HCT116 (cell line): ENCODE results near the gene FAM221B. TPM values are rescaled to one million over a fixed set of nuclear protein-coding genes. Genes with fewer than 3 reads are reported as not detected.
A peak's percentile ranks its signal among the peaks of the same experiment; 100 is the strongest.

ENCODE experiments used
- ATAC-seq: fragments of 200-7000 bp; cut with Tn5 transposase; 2 replicates; pipeline ENCODE4 v1.9.1; 2020; ENCODE audit warnings: mild to moderate bottlenecking, moderate library complexity
- BruUV-seq: library from RNA; stranded (reverse); fragments of 400-500 nt; replicated peaks from 2 replicates; lab custom pipeline; 2021; lab: Mats Ljungman, UMichigan
- CTCF ChIA-PET: fragments of 300-600 bp; sonication (Branson Sonifier 250); formaldehyde crosslinking; loops from one replicate; lab custom pipeline; 2021; ENCODE audit warnings: antibody characterized with exemption; lab: Charles Lee
- POLR2A ChIA-PET: fragments of 300-600, 350-600 bp; sonication (Branson Sonifier 250); formaldehyde crosslinking; loops from one replicate; lab custom pipeline; 2021; ENCODE audit warnings: antibody characterized with exemption; lab: Charles Lee
- RAD21 ChIA-PET, 2 experiments: fragments of 300-600 bp; sonication (Branson Sonifier 250); formaldehyde crosslinking; loops; one replicate each; lab custom pipeline; 2023; ENCODE audit warnings: low total read pairs in 2 of 2; ENCODE audit not compliant: uncharacterized antibody in 2 of 2, unreplicated experiment in 2 of 2, low non-redundant PET in 1 of 2; lab: Charles Lee
- DNase-seq: peaks from one replicate; pipeline ENCODE4 v3.0.0-alpha.2; 2010; ENCODE audit warnings: low read depth, low spot score
- H2AFZ ChIP-seq: fragments of 200-600 bp; shearing (Covaris generic), sonication (generic); 2 replicates; pipeline ENCODE4 v1.6.1; 2017; ENCODE audit warnings: low read depth, mixed run types, mixed read lengths, antibody characterized with exemption, low read length; ENCODE audit not compliant: poor library complexity, severe bottlenecking
- H3K27ac ChIP-seq: 2 replicates; pipeline ENCODE4 v1.5.1; 2012; ENCODE audit warnings: low read depth, low read length
- H3K27me3 ChIP-seq: fragments of 200-600 bp; sonication (generic); 2 replicates; pipeline ENCODE4 v1.6.1; 2016; ENCODE audit warnings: mixed run types, low read length, mixed read lengths; ENCODE audit not compliant: insufficient read depth
- H3K36me3 ChIP-seq, 2 experiments: fragments of 200-500 bp in 1 of 2; fragments of 200-600 bp in 1 of 2; sonication (Bioruptor generic) in 1 of 2; sonication (generic) in 1 of 2; 2 replicates each; pipeline versions ENCODE4 v1.5.1 to v1.6.1; 2014 to 2016; ENCODE audit warnings: low read length in 2 of 2, inconsistent platforms in 1 of 2, mixed read lengths in 1 of 2, mixed run types in 1 of 2; ENCODE audit not compliant: insufficient read depth in 2 of 2, control insufficient read depth in 1 of 2
- H3K4me1 ChIP-seq, 2 experiments: fragments of 200-600 bp in 1 of 2; sonication (generic) in 1 of 2; 2 replicates each; pipeline versions ENCODE4 v1.5.1 to v1.6.1; 2012 to 2017; ENCODE audit warnings: low read length in 2 of 2, inconsistent platforms in 1 of 2, mild to moderate bottlenecking in 1 of 2, mixed read lengths in 1 of 2, mixed run types in 1 of 2, moderate library complexity in 1 of 2; ENCODE audit not compliant: insufficient read depth in 2 of 2, control insufficient read depth in 1 of 2
- H3K4me2 ChIP-seq: fragments of 200-600 bp; sonication (generic); 2 replicates; pipeline ENCODE4 v1.6.1; 2017; ENCODE audit warnings: mixed run types, low read length, mixed read lengths
- H3K4me3 ChIP-seq, 2 experiments: fragments of 200-600 bp in 1 of 2; sonication (generic) in 1 of 2; replicated peaks in 1 of 2; 2 replicates each; pipeline ENCODE4 v1.5.1; 2011 to 2016; ENCODE audit warnings: low read length in 2 of 2, control low read depth in 1 of 2, low read depth in 1 of 2, mild to moderate bottlenecking in 1 of 2, mixed read lengths in 1 of 2, mixed run types in 1 of 2
- H3K79me2 ChIP-seq: fragments of 200-600 bp; sonication (generic); 2 replicates; pipeline ENCODE4 v1.6.1; 2017; ENCODE audit warnings: mild to moderate bottlenecking, mixed run types, low read length, moderate library complexity, mixed read lengths; ENCODE audit not compliant: insufficient read depth
- H3K9ac ChIP-seq: fragments of 200-600 bp; sonication (generic); 2 replicates; pipeline ENCODE4 v1.6.1; 2016; ENCODE audit warnings: low read length, mixed read lengths
- H3K9me2 ChIP-seq: fragments of 200-600 bp; sonication (generic), shearing (Covaris generic); 2 replicates; pipeline ENCODE4 v1.6.1; 2017; ENCODE audit warnings: mixed run types, mild to moderate bottlenecking, moderate library complexity; ENCODE audit not compliant: insufficient read depth
- H3K9me3 ChIP-seq, 2 experiments: fragments of 200-500 bp in 1 of 2; fragments of 200-600 bp in 1 of 2; sonication (Bioruptor generic) in 1 of 2; sonication (generic) in 1 of 2; 2 replicates each; pipeline ENCODE4 v1.6.1; 2014 to 2017; ENCODE audit warnings: low read length in 2 of 2, mixed read lengths in 2 of 2, inconsistent platforms in 1 of 2, low read depth in 1 of 2, mild to moderate bottlenecking in 1 of 2, mixed run types in 1 of 2, moderate library complexity in 1 of 2; ENCODE audit not compliant: control insufficient read depth in 1 of 2, insufficient read depth in 1 of 2
- H4K20me1 ChIP-seq: fragments of 200-600 bp; sonication (generic), shearing (Covaris generic); 2 replicates; pipeline ENCODE4 v1.6.1; 2017; ENCODE audit warnings: mixed run types, mild to moderate bottlenecking, moderate library complexity; ENCODE audit not compliant: insufficient read depth
- POLR2A ChIP-seq: IDR thresholded peaks from 2 replicates; pipeline ENCODE4 v1.7.0; 2011; ENCODE audit warnings: borderline replicate concordance; ENCODE audit not compliant: insufficient read depth, insufficient read length; ENCODE audit errors: extremely low read depth
- TCF7L2 ChIP-seq: IDR thresholded peaks from 2 replicates; pipeline ENCODE4 v1.7.0; 2011; ENCODE audit warnings: borderline replicate concordance, inconsistent platforms; ENCODE audit not compliant: insufficient read depth, insufficient read length; ENCODE audit errors: extremely low read depth
- intact Hi-C: fragments of 100-400 bp; cut with micrococcal nuclease; formaldehyde crosslinking; loops from 2 replicates; pipeline ENCODE4 v1.10.0; 2022
- total RNA-seq: library from RNA; stranded (reverse); gene quantifications from one replicate; pipeline ENCODE4 v1.2.1, GENCODE V29; 2021; ENCODE audit not compliant: unreplicated experiment
- TF ChIP-seq, protein P1 (sequence below), 3 experiments: fragments of 200-600 bp in 1 of 3; sonication (generic) in 1 of 3; IDR thresholded peaks in 2 of 3; conservative IDR thresholded peaks in 1 of 3; 2 replicates each; pipeline ENCODE4 v1.5.1; 2012 to 2017; ENCODE audit warnings: low read depth in 2 of 3, low read length in 2 of 3, antibody characterized with exemption in 1 of 3, borderline replicate concordance in 1 of 3, control low read depth in 1 of 3, mild to moderate bottlenecking in 1 of 3, mixed read lengths in 1 of 3, mixed run types in 1 of 3, moderate library complexity in 1 of 3; ENCODE audit not compliant: insufficient read depth in 1 of 3

FAM221B gene
- total RNA-seq, 1 experiment from 2014 or later, result not detected

DNA sequence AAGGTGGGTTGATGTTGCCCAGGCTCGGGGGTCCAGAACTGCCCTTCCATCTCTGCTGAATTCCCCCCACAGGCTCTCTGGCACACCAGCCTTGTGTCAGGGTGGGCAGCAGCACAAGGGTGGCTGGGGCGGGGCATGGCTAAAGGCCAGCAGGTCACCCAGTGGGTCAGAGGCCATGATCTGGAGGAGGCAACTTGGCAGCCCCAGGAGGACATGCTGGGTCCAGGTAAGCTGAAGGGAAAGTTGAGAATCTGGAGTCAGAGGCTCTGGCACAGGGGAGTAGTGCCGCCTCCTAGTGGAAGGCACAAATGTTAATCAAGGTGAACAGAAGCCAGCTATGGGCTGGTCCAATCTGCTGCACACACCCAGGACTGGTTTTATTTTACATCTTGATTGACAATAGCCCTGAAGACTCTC lies 6.7 kb upstream of the FAM221B start:
- DNase-seq, result no peak
- Histone ChIP-seq H3K9me2 (no peaks in the 10 kb centered on the region), H3K79me2 (no peaks in the 10 kb centered on the region), H3K36me3 (no peaks in the 10 kb centered on the region), H3K27me3 (no peaks in the 10 kb centered on the region), H3K27ac (no peak overlapping the region), H3K9ac (no peak overlapping the region), H4K20me1 (no peaks in the 10 kb centered on the region), H3K4me2 (no peak overlapping the region), H2AFZ (no peak overlapping the region), H3K4me3 (no peak overlapping the region), H3K4me1 (peaks cover 0 to 11% of the 10 kb centered on the region in 2 experiments; a peak in 1 of 4 replicates), H3K9me3 (no peaks in the 10 kb centered on the region)
- POLR2A ChIA-PET, result interaction anchor here (0.9 kb wide), 1 partner anchor 38 kb away, joined by 3 read pairs; no protein-coding TSS in a partner anchor
- no peak for TF ChIP-seq TCF7L2
- TF ChIP-seq, protein P1, sequence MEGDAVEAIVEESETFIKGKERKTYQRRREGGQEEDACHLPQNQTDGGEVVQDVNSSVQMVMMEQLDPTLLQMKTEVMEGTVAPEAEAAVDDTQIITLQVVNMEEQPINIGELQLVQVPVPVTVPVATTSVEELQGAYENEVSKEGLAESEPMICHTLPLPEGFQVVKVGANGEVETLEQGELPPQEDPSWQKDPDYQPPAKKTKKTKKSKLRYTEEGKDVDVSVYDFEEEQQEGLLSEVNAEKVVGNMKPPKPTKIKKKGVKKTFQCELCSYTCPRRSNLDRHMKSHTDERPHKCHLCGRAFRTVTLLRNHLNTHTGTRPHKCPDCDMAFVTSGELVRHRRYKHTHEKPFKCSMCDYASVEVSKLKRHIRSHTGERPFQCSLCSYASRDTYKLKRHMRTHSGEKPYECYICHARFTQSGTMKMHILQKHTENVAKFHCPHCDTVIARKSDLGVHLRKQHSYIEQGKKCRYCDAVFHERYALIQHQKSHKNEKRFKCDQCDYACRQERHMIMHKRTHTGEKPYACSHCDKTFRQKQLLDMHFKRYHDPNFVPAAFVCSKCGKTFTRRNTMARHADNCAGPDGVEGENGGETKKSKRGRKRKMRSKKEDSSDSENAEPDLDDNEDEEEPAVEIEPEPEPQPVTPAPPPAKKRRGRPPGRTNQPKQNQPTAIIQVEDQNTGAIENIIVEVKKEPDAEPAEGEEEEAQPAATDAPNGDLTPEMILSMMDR (IDR thresholded peaks at IDR 0.05 in 2 of 3, conservative IDR thresholded peaks at IDR 0.05 in 1 of 3; ENCODE audit: borderline replicate concordance in 1 of 3, insufficient read depth in 1 of 3, low read depth in 2 of 3, low read length in 2 of 3), result peak; percentile 22 to 54 (median 48); a peak in 5 of 6 replicates
- RAD21 ChIA-PET, result no interaction called here
- peak; percentile 87 for ATAC-seq
- no TSS peak for BruUV-seq
- CTCF ChIA-PET, result interaction anchor here (0.5 to 2.4 kb wide), 9 partner anchors 9 to 79 kb away, joined by 3 to 12 read pairs (median 5); no protein-coding TSS in a partner anchor
- intact Hi-C loops, result loop anchor here (2.0 kb wide), 2 partner anchors 44 to 70 kb away; partner anchors contain the start of gene NPR2

DNA sequence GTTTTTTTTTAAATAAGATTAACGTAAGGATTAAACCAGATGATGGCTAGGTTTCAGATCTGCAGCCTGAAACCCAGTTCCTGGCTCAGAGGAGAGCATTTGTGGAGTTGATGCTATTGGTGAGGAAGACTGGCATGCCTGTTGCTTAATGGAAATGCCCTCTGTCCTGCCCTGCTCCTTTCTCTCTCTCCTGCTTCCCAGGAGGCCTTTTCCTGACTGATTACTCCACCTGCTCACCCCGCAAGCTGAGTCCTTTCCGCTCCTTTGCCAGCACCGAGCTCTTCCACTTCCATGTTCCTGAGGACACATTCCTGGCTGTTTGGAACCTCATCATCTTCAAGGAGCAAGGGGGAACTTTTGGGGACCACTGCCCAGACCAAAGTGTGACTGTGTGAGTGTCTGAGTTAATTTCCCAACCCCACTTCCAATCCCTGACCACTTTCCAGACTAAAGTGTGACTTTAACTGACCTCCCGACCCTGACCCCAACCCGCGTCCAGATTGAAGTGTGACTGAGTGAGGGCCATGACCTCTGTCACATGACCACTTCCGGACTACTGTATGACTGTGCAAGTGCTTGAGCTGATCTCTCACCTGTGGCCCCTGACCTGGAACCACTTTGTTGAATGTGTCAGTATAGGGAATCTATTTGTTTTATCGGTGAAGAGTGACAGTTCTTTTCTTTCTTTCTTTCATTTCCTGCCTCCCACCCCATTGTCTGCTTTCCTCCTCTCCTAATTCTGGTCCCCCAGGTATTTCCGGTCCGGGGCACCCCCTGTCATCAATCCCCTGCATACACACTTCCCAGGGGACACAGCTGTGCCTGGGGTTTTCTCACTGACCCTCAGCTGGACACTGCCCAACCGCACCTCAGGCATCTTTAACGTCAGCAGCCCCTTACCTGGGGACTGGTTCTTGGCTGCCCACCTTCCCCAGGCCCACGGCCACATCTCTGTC lies 6.0 kb upstream of the FAM221B start:
- no TSS peak for BruUV-seq

More for the DNA sequence above, 6.0 kb upstream of the FAM221B start:
- Histone ChIP-seq H3K79me2 (no peaks in the 10 kb centered on the region), H3K36me3 (no peaks in the 10 kb centered on the region), H3K4me2 (no peak overlapping the region), H2AFZ (no peak overlapping the region), H3K27me3 (no peaks in the 10 kb centered on the region), H3K4me3 (no peak overlapping the region), H3K9ac (no peak overlapping the region), H3K9me2 (no peaks in the 10 kb centered on the region), H3K4me1 (peaks cover 3 to 17% of the 10 kb centered on the region in 2 experiments; a peak in 3 of 4 replicates), H3K9me3 (no peaks in the 10 kb centered on the region), H4K20me1 (no peaks in the 10 kb centered on the region)
- RAD21 ChIA-PET, result no interaction called here
- intact Hi-C loops, result loop anchor here (2.0 kb wide), 2 partner anchors 44 to 70 kb away; partner anchors contain the start of gene NPR2
- DNase-seq (no peak), ATAC-seq (no peak)
- CTCF ChIA-PET, result interaction anchor here (0.8 to 2.4 kb wide), 8 partner anchors 10 to 68 kb away, joined by 3 to 12 read pairs (median 4); no protein-coding TSS in a partner anchor
- no peak for TF ChIP-seq POLR2A
- TF ChIP-seq, all 23 proteins: peak for 0
- no peak overlapping the region for H3K27ac ChIP-seq
- POLR2A ChIA-PET, result no interaction called here
